Cerebellar cortex (tissue), 1 donor: ENCODE data around the gene ST7L.
A peak's percentile ranks its signal among the peaks of the same experiment; 100 is the strongest.

Source experiments
- DNase-seq: peaks from one replicate; pipeline ENCODE4 v3.0.0-alpha.2; 2015; ENCODE audit warnings: low spot score

The ST7L gene

GRCh38 chr1:112546076-112546475 lies 72.9 kb downstream of the ST7L start:
- DNase-seq = no peak

DNA sequence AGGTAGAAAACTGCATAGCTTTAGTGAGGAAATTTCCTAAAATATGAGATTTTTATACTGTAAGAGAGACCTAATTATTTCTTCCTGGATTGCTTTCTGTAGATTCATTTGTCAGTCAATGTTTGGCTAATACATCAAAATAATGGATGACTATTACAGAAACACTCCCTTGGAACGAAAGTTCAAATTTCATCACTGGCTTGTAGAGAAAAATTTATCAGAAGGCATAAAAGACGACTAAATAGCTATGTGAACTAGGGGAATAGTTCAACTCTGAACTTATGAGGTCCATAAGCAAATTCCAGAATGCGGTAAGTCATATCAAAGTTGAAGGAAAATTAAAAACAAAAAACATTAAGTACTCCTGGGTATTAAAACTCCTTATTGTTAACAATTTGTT lies 74.2 kb downstream of the ST7L start:
- DNase-seq = no peak

GRCh38 chr1:112544011-112544688 lies 74.8 kb downstream of the ST7L start:
- no peak for DNase-seq

- no peak for DNase-seq
Observed at GRCh38 chr1:112542206-112542973, 76.6 kb downstream of the ST7L start.

DNA sequence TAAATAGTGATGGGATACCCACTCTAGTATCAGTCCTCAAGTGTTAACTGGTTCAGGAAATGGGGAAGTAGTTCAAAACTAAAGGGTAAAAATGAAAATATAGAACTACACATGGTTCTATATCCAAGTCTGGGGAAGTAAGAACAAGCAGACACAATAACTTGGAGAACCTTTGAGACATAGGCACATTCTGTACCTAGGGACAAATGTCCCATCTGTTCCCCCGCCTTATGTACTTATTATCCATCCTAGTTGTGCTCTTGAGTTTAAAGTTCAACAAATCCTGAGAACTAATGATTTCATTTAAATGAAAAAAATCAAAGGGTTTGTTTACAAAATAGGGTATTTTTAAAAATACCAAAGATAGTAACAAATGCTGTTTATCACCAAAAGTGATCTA lies 77.6 kb downstream of the ST7L start:
- DNase-seq = no peak

GRCh38 chr1:112540226-112540794 lies 78.6 kb downstream of the ST7L start:
- DNase-seq = no peak

GRCh38 chr1:112538883-112539282 lies 80.1 kb downstream of the ST7L start:
- DNase-seq = no peak

- no peak for DNase-seq
Observed at GRCh38 chr1:112537456-112537855, 81.5 kb downstream of the ST7L start.

- DNase-seq = no peak
Observed at GRCh38 chr1:112536561-112536960, 82.4 kb downstream of the ST7L start.

GRCh38 chr1:112533029-112533428 lies 85.9 kb downstream of the ST7L start:
- no peak for DNase-seq

DNA sequence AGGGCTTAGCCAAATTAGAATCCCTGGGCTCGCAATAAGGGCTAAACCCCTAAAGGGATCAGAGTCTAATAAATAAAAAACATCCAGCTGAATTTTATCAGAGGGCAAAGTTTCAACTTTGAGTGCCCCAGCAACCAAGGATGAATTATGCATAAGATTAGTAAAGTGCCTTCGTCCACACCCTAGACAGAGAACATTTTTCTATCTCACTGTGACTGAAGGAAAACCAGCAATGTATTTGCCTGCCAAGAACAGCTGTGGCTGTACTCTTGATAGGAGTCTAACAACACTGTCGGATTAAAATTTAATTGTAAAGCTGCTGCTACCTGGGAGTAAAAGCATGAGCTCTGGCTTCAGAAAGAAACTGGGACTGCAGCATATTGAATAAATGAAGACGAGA lies 86.9 kb downstream of the ST7L start:
- DNase-seq = no peak

GRCh38 chr1:112530832-112531231 lies 88.1 kb downstream of the ST7L start:
- DNase-seq = no peak

GRCh38 chr1:112529301-112529700 lies 89.6 kb downstream of the ST7L start:
- no peak for DNase-seq

DNA sequence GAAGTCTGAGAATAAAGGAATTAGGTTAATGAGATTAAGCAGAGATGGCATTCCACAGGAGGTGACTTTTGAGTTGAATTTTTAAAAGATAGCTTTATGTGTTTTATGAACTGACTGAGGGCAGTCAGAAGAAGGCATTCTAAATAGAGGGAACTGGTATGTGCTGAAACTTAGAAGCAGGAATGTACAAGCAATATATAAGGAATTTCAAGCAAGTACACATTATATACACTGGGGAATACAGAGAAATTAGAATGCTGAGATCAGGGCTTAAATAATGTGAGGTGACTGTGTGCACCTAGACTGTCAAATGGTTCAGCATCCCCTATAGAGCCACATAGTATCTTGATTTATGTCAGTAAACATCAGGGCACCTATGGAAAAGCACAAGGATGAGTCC lies 90.9 kb downstream of the ST7L start:
- DNase-seq = no peak

- DNase-seq = peak; percentile 74
Observed at GRCh38 chr1:112527266-112528010, 91.5 kb downstream of the ST7L start.

- DNase-seq = no peak
Observed at GRCh38 chr1:112524986-112525385, 94.0 kb downstream of the ST7L start.

GRCh38 chr1:112524251-112524650 lies 94.7 kb downstream of the ST7L start:
- peak; percentile 61 for DNase-seq

DNA sequence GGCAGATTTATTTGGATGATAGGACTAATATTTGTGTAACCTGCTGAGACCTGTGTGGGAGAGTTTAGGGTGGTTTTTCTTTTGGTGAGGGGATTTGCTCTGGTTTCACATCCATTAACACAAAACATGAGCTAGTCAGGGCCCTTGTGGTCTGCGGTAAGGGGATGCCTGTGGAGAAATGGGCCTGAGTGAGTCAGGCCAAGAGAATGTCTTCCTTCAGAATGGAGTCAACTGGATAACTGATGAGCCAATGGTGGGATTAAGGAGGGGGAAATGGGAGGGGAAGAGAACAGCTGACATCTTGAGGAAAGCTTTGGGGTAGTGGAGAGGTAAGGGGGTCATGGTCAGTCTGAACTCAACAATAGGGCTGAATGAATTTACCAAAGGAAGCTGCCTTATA lies 96.3 kb downstream of the ST7L start:
- DNase-seq = no peak

GRCh38 chr1:112520166-112520565 lies 98.8 kb downstream of the ST7L start:
- DNase-seq = no peak

GRCh38 chr1:112518186-112518585 lies 100.8 kb downstream of the ST7L start:
- no peak for DNase-seq

DNA sequence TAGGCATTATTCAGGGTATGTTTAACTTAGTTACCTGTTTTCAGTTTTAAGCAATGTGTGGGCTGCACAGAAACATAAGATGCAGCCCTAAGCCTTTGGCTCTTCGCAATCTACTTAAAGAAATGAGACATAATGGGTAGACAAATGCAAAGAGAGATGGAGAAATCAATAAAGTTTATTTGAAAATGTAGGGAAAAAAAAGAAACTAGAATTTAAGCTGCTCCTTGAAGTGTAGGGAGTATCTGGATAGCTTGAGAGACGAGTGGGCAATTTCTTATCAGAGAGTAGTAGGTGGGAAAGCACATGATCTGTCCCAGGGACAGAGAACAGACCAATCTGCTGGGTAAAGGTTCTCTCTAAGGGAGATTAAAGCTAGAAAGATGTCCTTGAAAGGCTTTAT lies 101.3 kb downstream of the ST7L start:
- DNase-seq = no peak

DNA sequence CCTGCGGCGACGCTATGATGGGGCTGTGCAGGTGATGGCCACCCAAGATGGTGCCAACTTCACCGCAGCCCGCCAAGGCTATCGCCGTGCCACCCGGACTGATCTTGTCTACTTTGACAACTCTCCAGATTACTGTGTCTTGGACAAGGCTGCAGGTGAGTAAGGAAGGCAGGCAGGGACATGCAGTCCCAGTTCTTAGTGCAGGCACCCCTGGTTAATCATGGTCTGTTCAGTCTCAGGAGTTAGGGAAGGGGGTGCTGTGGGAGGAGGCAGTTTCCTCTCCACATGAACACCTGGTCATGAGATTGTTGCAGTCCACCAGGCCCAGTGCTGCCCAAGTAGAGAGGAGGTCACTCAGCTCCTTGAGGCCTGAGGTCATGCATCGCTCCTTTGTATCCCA lies 101.7 kb downstream of the ST7L start:
- no peak for DNase-seq

- no peak for DNase-seq
Observed at GRCh38 chr1:112516141-112516540, 102.8 kb downstream of the ST7L start.
